HEK293 (cell line): ENCODE data around the gene NDE1.

Experiments used
- RBAK ChIP-seq: fragments of 450-650 bp; formaldehyde crosslinking; IDR thresholded peaks from 2 replicates; pipeline ENCODE4 v1.5.1; 2016; ENCODE audit warnings: missing biosample characterization, missing genetic modification characterization
- TCF7L2 ChIP-seq: IDR thresholded peaks from 2 replicates; pipeline ENCODE4 v1.6.1; 2011; ENCODE audit warnings: low read depth, mild to moderate bottlenecking, inconsistent platforms, low read length, moderate library complexity, borderline replicate concordance
- ZNF121 ChIP-seq: fragments of 450-650 bp; formaldehyde crosslinking; IDR thresholded peaks from 2 replicates; pipeline ENCODE4 v1.5.1; 2016; ENCODE audit warnings: missing biosample characterization, missing genetic modification characterization
- ZNF211 ChIP-seq: fragments of 450-650 bp; formaldehyde crosslinking; IDR thresholded peaks from 2 replicates; pipeline ENCODE4 v1.5.1; 2016; ENCODE audit warnings: low read depth, missing biosample characterization, missing genetic modification characterization
- ZNF266 ChIP-seq: fragments of 450-650 bp; formaldehyde crosslinking; IDR thresholded peaks from 2 replicates; pipeline ENCODE4 v1.5.1; 2016; ENCODE audit warnings: missing biosample characterization, missing genetic modification characterization, low read depth
- ZNF274 ChIP-seq, 2 experiments: fragments of 200-500 bp in 1 of 2; fragments of 450-650 bp in 1 of 2; sonication (Bioruptor generic) in 1 of 2; formaldehyde crosslinking in 1 of 2; IDR thresholded peaks; 2 replicates each; pipeline versions ENCODE4 v1.5.1 to v1.6.1; 2014 to 2016; ENCODE audit warnings: borderline replicate concordance in 1 of 2, inconsistent platforms in 1 of 2, low read length in 1 of 2, missing biosample characterization in 1 of 2, missing genetic modification characterization in 1 of 2
- ZNF394 ChIP-seq: fragments of 450-650 bp; formaldehyde crosslinking; IDR thresholded peaks from 2 replicates; pipeline ENCODE4 v1.5.1; 2016; ENCODE audit warnings: missing biosample characterization, missing genetic modification characterization, mild to moderate bottlenecking, moderate library complexity, borderline replicate concordance
- ZNF660 ChIP-seq: fragments of 450-650 bp; IDR thresholded peaks from 2 replicates; pipeline ENCODE4 v1.5.1; 2018; ENCODE audit warnings: missing biosample characterization, mild to moderate bottlenecking, missing genetic modification characterization
- TF ChIP-seq, protein P1 (sequence below): fragments of 450-650 bp; formaldehyde crosslinking; IDR thresholded peaks from 2 replicates; pipeline ENCODE4 v1.5.1; 2016; ENCODE audit warnings: missing biosample characterization, missing genetic modification characterization
- TF ChIP-seq, protein P2 (sequence below): fragments of 450-650 bp; formaldehyde crosslinking; IDR thresholded peaks from 2 replicates; pipeline ENCODE4 v1.5.1; 2016; ENCODE audit warnings: missing biosample characterization, missing genetic modification characterization, low read depth
- TF ChIP-seq, protein P3 (sequence below): fragments of 450-650 bp; IDR thresholded peaks from 2 replicates; pipeline ENCODE4 v1.5.1; 2018; ENCODE audit warnings: missing biosample characterization, mild to moderate bottlenecking, missing genetic modification characterization

DNA sequence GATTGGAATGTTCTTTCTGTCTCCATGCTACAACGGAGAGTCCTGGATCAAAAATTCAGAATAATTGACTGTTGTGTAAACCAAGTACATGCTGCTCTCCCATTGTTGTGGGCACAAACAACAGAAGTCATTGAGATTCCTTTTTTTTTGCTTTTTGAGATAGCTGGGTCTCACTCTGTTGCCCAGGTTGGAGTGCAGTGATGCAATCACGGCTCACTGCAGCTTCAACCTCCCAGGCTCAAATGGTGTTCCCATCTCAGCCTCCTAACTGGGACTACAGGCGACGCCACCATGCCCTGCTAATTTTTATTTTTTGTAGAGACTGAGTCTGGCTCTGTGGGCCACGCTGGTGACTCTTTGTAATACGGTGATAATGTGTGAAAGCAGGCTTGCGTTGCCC lies 24.5 kb downstream of the NDE1 start:
- TF ChIP-seq, protein P1, sequence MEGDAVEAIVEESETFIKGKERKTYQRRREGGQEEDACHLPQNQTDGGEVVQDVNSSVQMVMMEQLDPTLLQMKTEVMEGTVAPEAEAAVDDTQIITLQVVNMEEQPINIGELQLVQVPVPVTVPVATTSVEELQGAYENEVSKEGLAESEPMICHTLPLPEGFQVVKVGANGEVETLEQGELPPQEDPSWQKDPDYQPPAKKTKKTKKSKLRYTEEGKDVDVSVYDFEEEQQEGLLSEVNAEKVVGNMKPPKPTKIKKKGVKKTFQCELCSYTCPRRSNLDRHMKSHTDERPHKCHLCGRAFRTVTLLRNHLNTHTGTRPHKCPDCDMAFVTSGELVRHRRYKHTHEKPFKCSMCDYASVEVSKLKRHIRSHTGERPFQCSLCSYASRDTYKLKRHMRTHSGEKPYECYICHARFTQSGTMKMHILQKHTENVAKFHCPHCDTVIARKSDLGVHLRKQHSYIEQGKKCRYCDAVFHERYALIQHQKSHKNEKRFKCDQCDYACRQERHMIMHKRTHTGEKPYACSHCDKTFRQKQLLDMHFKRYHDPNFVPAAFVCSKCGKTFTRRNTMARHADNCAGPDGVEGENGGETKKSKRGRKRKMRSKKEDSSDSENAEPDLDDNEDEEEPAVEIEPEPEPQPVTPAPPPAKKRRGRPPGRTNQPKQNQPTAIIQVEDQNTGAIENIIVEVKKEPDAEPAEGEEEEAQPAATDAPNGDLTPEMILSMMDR (tag by site-specific recombination): no peak
- TF ChIP-seq, protein P2, sequence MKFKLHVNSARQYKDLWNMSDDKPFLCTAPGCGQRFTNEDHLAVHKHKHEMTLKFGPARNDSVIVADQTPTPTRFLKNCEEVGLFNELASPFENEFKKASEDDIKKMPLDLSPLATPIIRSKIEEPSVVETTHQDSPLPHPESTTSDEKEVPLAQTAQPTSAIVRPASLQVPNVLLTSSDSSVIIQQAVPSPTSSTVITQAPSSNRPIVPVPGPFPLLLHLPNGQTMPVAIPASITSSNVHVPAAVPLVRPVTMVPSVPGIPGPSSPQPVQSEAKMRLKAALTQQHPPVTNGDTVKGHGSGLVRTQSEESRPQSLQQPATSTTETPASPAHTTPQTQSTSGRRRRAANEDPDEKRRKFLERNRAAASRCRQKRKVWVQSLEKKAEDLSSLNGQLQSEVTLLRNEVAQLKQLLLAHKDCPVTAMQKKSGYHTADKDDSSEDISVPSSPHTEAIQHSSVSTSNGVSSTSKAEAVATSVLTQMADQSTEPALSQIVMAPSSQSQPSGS: no peak
- TF ChIP-seq, protein P3, sequence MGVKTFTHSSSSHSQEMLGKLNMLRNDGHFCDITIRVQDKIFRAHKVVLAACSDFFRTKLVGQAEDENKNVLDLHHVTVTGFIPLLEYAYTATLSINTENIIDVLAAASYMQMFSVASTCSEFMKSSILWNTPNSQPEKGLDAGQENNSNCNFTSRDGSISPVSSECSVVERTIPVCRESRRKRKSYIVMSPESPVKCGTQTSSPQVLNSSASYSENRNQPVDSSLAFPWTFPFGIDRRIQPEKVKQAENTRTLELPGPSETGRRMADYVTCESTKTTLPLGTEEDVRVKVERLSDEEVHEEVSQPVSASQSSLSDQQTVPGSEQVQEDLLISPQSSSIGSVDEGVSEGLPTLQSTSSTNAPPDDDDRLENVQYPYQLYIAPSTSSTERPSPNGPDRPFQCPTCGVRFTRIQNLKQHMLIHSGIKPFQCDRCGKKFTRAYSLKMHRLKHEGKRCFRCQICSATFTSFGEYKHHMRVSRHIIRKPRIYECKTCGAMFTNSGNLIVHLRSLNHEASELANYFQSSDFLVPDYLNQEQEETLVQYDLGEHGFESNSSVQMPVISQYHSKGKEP: no peak
- no peak for TF ChIP-seq ZNF660 (tag by site-specific recombination)
- TF ChIP-seq RBAK (tag by site-specific recombination): no peak
- no peak for TF ChIP-seq ZNF211 (tag by site-specific recombination)
- TF ChIP-seq TCF7L2: no peak
- TF ChIP-seq ZNF274 (IDR thresholded peaks at IDR 0.05; ENCODE audit: low read length): no peak
- TF ChIP-seq ZNF274 (tag by site-specific recombination; IDR thresholded peaks at IDR 0.05; ENCODE audit: borderline replicate concordance): no peak
- TF ChIP-seq ZNF266 (tag by site-specific recombination): no peak
- TF ChIP-seq ZNF121: no peak
- TF ChIP-seq ZNF394 (tag by site-specific recombination): no peak
